C4-2B (cell line): ENCODE measurements around the gene SLC2A9.

ENCODE experiments used
- ZFX ChIP-seq: fragments of 450-650 bp; IDR thresholded peaks from 2 replicates; pipeline ENCODE4 v1.6.1; 2017
- TF ChIP-seq, protein P1 (sequence below): fragments of 450-650 bp; conservative IDR thresholded peaks from 2 replicates; pipeline ENCODE4 v1.5.1; 2017; ENCODE audit warnings: mild to moderate bottlenecking

DNA sequence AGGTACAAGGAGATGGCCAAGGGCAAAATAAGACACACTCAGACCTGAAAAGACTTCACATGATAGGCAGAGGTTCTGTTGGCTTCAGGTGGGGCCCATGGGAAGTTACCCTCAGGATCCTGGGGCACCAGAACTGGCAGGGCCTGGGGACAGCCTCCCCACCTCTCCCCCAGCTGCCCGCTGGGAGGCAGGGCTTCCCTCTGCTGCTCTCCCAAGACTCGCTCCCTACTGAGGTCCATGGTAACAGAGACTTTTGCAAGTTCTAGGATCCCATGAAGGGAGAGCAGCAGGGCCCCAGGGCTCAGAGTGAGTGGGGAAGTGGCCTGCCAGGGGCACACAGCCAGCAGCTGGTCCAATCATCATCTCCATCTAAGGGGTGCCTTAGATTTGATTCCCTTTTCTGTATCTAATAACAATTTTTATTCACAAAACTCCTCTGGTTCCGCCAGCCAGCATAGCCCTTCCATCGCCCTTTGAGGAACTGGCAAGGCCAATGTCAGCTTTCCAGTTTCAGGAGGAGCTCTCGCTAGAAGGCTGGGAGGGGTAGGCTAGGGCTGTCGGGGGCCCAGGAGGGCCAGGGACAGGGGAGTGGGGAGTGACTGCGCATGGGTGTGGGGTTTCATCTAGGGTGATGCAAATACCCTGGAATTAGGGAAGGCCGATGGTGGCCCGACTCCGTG lies 78.2 kb downstream of the SLC2A9 start:
- TF ChIP-seq, protein P1, sequence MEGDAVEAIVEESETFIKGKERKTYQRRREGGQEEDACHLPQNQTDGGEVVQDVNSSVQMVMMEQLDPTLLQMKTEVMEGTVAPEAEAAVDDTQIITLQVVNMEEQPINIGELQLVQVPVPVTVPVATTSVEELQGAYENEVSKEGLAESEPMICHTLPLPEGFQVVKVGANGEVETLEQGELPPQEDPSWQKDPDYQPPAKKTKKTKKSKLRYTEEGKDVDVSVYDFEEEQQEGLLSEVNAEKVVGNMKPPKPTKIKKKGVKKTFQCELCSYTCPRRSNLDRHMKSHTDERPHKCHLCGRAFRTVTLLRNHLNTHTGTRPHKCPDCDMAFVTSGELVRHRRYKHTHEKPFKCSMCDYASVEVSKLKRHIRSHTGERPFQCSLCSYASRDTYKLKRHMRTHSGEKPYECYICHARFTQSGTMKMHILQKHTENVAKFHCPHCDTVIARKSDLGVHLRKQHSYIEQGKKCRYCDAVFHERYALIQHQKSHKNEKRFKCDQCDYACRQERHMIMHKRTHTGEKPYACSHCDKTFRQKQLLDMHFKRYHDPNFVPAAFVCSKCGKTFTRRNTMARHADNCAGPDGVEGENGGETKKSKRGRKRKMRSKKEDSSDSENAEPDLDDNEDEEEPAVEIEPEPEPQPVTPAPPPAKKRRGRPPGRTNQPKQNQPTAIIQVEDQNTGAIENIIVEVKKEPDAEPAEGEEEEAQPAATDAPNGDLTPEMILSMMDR, result no peak
- TF ChIP-seq ZFX, result no peak
